Fibroblast of peridontal ligament (primary cell): ENCODE data around the gene MINPP1.

Experiments used
- DNase-seq: peaks from one replicate; pipeline ENCODE4 v3.0.0-alpha.2; 2010; ENCODE audit errors: extremely low read depth

Gene MINPP1

DNA sequence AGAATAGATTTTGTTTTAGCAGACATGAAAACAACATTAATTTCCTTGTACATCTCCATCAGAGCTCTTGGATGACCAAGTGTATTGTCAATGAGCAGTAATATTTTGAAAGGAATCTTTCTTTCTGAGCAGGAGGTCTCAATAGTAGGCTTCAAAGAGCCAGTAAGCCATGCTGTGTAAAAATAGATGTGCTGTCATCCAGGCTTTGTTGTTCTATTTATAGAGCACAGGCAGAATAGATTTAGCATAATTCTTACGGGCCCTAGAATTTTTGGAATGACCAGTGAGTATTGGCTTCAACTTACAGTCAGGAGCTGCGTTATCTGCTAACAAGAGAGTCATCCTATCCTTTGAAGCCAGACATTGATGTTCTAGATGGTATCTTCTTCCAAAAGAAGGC lies 19.0 kb downstream of the MINPP1 start:
- no peak for DNase-seq

DNA sequence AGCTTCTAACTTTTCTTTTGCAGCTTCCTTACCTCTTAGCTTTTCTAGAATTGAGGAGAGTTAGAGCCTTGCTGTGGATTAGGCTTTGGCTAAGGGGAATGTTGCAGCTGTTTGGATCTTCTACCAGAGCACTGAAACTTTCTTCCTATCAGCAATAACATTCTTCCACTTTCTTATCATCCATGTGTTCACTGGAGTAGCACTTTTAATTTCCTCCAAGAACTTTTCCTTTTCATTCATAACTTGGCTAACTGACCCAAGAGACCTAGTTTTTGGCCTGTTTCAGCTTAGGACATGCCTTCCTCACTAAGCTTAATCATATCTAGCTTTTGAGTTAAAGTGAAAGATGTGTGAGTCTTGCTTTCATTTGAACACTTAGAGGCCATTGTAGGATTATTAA lies 19.6 kb downstream of the MINPP1 start:
- no peak for DNase-seq

DNA sequence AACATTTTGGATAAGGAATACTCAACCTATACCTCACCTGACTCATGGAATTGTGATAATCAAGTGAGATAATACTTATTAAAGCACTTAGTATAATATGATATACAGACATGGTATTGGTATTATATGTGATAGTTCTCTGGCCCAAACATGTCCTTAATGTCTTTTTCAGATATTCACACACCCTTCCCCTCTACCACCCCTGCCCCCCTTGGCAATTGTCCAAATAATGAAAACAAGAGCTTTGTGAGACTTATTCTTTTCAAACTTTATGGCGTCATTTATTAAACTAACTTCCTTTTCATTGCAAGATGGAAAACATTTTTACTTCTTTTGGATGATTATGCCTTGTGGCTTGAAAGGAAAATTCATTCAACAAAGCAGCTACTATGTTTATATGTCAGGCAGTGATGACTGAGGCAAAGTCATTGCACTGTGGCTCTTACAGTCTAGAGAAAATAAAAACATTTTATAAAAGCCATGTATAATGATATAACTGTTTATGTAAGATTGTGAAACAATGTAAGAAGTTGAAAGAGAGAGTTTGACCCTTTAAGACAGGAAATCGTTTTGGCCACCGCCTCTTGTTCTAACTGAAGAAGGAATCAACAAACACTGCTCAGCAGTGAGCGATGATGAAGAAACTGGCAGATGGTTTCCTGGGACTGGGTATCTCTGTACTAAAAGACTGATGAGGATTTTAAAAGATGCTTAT lies 27.4 kb downstream of the MINPP1 start:
- DNase-seq, result peak; percentile 79

- DNase-seq, result no peak
Measured at GRCh38 chr10:87532696-87533095, 28.0 kb downstream of the MINPP1 start.

DNA sequence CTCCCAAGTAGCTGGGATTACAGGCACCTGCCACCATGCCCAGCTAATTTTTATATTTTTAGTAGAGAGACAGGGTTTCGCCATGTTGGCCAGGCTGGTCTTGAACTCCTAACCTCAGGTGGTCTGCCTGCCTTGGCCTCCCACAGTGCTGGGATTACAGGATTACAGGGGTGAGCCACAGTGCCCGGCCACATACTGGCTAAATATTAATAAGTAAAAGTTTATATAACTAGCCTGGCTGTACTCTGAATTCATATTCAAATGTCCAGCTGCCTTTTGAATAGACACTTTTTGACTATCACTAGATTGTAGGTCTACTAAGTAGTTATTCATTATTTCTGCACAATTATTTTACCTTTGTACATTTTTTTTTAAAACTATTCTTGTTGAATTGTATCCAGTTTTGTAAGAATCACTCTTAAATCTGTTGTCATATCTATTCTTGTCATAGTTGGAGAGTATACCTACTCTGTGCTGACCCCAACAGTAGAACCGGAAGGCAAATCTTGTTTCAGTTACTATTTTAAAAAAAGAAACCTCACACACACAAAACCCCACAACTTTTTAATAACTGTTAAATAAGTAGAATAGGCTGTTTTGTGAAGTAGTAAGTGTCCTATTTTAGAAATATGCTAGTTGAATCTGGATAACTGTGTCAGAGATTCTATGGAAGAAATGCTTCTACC lies 29.6 kb downstream of the MINPP1 start:
- DNase-seq, result no peak

DNA sequence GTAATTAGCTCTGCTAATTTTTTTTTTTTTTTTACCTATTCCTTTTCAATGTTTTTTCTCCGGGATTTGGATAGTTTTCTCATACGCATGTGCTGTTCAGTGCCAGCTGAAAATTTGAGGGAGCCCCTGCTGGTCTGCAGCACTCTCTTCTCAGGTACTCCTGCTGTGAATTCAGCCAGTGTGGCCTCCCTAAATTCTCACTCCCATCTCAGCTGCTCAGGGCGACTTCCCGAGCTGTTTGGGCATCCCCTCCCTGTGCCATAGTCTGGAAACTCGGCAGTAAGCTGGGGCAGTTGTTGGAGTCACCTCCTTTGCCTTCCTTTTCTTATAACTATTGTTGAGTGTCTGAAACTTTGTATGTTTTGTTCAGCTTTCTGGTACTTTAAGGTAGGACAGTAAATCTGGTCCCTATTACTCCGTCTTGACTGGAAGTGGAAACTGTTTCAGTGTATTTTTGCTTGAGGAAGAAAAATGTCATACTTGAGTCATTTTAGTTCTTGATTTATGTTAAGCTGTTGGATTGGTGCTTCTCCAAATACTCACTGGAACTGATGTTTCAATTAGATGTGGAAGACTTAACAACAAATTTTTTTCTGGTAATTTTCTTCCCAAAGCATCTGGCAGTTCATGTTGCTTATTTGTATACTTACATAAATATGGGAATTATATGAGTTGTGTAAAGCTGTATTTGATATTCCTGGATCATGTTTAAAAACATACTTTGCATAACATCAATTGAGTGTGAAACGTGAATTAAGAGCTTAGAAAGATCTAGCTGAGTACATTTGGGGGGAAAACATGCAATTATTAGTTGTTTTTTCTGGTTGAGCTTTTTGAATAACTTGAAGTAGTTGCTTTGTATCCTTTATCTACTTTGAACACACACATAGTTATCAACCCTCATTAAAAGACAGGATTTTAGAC lies 33.7 kb downstream of the MINPP1 start:
- peak; percentile 68 for DNase-seq

DNA sequence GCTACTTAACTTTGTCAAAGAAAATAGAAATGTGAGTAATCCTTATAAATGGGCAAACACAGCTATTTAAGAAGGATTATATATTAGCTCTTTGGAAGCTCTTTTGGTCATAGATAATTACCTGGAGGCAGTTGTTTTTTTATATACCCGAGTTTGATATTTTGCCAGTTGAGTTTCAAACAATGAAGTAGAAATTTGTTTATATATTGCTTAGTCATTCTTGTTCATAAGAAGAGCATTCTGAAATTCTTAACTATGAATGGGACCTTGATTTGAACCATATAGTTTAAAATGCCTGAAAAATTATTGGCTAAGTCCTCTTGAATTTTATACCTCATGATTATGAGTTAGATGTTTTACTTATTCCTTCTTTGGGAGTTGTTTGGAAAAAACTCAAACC lies 36.4 kb downstream of the MINPP1 start:
- DNase-seq, result peak; percentile 76

DNA sequence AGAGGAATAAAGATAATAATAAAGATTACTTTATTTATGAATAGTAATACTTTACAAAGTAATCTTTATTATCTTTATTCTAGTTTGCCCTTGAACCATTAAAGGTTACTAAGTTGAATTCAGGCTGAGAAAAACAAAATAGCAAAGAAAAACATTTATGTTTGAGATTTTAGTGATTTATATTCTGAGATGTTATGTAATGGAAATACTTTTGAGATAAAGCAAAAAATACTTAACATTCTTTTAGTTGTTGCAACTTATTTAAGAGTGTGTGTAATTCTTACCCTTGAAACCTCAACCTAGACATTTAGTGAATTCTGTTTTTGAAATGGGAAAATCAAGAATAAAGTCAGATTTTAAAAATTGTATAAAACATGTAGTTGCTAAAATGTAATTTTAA lies 40.0 kb downstream of the MINPP1 start:
- peak; percentile 49 for DNase-seq

- no peak for DNase-seq
Measured at GRCh38 chr10:87545783-87546182, 41.1 kb downstream of the MINPP1 start.

GRCh38 chr10:87546210-87546609 lies 41.5 kb downstream of the MINPP1 start:
- no peak for DNase-seq

DNA sequence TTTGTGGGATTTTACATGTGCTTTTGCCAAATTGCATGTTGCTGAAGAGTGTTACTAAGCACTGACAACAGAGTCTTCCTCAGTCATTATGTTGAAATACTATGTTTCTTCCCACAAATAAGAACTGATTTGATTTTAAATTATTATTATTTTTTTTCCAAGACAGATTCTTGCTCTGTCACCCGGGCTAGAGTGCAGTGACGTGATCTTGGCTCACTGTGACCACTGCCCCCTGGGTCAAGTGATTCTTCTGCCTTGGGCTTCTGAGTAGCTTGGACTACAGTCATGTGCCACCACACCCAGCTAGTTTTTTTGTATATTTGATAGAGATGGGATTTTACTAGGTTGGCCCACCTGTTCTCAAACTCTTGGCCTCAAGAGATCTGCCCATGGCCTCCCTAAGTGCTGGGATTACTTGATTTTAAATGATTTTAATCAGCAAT lies 42.3 kb downstream of the MINPP1 start:
- peak; percentile 55 for DNase-seq

DNA sequence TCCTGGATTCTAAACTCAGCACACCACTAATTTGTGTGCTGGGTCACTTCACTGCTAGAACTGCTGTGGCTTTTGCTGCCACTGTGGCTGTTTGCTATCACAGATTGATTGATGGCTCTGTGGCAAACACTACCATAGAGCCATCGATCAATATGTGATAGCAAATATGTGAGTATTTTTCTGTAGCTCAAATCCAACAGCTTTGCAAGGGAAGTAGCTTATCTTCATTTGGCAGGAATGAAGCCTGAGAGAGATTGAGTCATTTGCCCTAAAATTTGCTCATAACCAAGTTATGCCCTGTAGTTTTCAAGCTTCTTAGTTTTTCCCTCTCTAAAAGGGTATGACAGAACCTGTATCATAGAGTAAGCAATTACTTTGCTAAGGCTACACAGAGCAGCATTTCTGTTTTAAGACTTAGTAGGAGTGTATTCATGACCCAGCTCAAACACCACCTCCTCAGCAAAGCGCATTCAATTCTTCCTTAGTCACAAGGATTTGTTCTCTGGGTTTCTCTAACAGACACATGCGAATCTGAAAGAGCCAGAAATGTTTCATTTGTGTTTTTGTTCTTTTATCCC lies 43.1 kb downstream of the MINPP1 start:
- peak; percentile 86 for DNase-seq

DNA sequence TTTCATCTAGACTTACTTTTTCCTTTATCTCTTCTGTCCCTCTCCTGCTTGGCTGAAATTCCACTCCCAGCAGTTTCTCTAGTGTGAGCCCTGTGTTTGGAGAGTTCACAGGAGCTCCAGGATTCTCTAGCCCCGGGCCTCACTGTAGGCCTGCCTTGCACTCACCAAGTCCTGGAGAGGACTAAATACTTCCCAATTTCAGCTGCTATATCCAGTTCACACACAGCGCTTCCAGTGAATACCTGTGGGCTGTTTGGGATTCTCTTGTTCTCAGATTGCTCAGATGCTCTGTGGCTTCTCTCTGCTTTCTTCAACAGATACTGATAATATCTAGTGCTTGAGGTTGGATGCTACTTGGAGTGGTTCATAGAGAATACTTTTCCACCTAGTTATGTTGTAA lies 46.0 kb downstream of the MINPP1 start:
- no peak for DNase-seq

DNA sequence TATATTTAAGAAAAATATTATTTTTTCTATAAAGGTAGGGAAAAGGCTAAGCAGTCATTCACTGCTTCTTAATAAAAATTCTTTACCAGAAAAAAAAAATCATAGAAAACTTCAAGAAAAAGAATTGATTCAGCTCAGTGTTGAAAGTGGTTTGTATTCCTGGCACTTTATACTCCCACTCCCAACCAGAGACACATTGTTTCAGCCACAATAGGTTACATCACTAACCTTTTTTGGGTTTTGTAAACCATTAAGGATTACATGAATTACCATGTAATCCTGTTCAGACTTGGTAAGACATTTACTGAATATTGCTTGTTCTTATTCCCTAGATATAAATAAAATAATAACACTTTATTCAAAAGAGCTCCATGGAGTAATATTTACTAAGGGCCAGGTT lies 46.6 kb downstream of the MINPP1 start:
- no peak for DNase-seq

- DNase-seq, result peak; percentile 73
Measured at GRCh38 chr10:87552248-87552929, 47.7 kb downstream of the MINPP1 start.

DNA sequence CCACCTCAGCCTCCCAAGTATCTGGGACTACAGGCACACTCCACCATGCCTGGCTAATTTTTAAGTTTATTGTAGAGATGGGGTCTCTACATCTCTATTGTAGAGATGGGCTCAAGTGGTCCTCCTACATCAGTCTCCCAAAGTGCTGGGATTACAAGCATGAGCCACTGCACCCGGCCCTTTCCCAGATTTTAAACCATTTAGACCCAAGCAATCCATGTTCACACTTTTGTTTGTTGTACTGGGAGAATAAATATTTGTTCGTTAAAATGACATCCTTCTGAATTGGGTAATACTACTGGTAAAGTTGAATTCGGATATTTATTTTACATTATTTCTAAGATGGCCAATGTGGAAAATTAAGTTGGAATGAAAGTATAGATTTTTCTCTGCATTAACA lies 52.7 kb downstream of the MINPP1 start:
- DNase-seq, result no peak

DNA sequence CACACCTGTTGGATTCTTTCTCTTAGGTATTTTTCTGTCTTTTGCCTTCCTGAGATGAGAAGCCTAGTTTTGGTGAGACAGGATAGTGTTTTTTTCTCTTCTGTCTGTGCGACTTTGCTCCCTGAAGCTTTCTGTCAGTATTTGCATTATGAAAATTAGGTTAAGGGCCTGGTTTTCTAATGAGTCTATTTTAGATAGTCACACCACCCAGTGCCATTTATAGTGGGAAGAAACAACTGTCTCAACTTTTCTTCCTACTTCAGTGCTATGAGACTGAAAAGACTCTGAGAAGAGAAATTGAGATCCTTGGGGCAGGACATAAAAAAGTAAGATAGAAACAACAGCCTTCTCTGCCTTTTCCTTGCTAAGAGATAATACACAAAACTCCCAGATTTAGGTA lies 53.6 kb downstream of the MINPP1 start:
- no peak for DNase-seq

- DNase-seq, result no peak
Measured at GRCh38 chr10:87559392-87559791, 54.7 kb downstream of the MINPP1 start.

- DNase-seq, result no peak
Measured at GRCh38 chr10:87560495-87561129, 55.9 kb downstream of the MINPP1 start.

DNA sequence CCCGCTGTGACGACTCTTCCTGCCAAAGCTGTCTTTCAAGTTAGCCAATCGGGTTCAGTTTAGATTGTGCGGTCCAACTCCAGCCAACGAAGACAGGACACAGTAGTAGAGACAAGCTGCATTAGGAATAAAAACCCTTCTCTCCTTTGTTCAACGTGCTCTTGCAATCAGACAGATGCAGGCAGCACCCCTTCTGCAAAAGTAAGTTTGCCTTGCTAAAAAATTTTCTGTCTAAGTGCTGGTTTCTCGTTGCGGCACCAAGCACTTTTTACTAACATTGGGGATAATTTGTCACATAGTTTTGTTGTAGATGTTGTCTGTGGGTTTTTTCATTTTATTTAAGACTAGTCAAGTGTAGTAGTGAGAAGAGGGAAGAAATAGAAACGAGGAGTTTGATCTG lies 58.1 kb downstream of the MINPP1 start:
- no peak for DNase-seq

- DNase-seq, result no peak
Measured at GRCh38 chr10:87565010-87565409, 60.3 kb downstream of the MINPP1 start.
